K562 (cell line): Measurements from ENCODE around the gene TMEM242. TPM values are rescaled to one million over a fixed set of nuclear protein-coding genes. Genes with fewer than 3 reads are reported as not detected.
A peak's percentile ranks its signal among the peaks of the same experiment; 100 is the strongest.

Experiments used
- BRD9 ChIP-seq: fragments of 450-650 bp; IDR thresholded peaks from 2 replicates; pipeline ENCODE4 v1.6.1; 2018; ENCODE audit warnings: low read depth; ENCODE audit not compliant: partially characterized antibody
- CCNT2 ChIP-seq: IDR thresholded peaks from 2 replicates; pipeline ENCODE4 v1.6.1; 2011; ENCODE audit warnings: borderline replicate concordance, low read depth, mild to moderate bottlenecking, moderate library complexity, mixed read lengths, low read length; ENCODE audit not compliant: insufficient read length; ENCODE audit errors: extremely low read depth
- COPS2 ChIP-seq: fragments of 450-650 bp; conservative IDR thresholded peaks from 2 replicates; pipeline ENCODE4 v1.6.1; 2016; ENCODE audit warnings: mild to moderate bottlenecking, moderate library complexity
- EP300 ChIP-seq: IDR thresholded peaks from 2 replicates; pipeline ENCODE4 v1.6.1; 2012; ENCODE audit warnings: low read length, improper control_type of control experiment
- HNRNPK ChIP-seq: fragments of 200-400 bp; formaldehyde crosslinking; IDR thresholded peaks from one replicate; pipeline ENCODE4 v1.6.1; 2018; ENCODE audit warnings: mild to moderate bottlenecking, low read depth, low read length; ENCODE audit not compliant: poor library complexity, severe bottlenecking
- KHSRP ChIP-seq: fragments of 450-650 bp; IDR thresholded peaks from 2 replicates; pipeline ENCODE4 v1.6.1; 2017
- MAX ChIP-seq: sonication (generic); formaldehyde crosslinking; IDR thresholded peaks from 2 replicates; pipeline ENCODE4 v1.9.0; 2022; ENCODE audit warnings: mild to moderate bottlenecking, missing genetic modification reagents
- NFIC ChIP-seq: fragments of 450-650 bp; IDR thresholded peaks from 2 replicates; pipeline ENCODE4 v1.6.1; 2017; ENCODE audit warnings: mild to moderate bottlenecking, inconsistent platforms
- PHF21A ChIP-seq: fragments of 450-650 bp; IDR thresholded peaks from 2 replicates; pipeline ENCODE4 v1.6.1; 2017; ENCODE audit warnings: low read depth, borderline replicate concordance
- PHF8 ChIP-seq: fragments of 200-600 bp; sonication (generic); IDR thresholded peaks from 2 replicates; pipeline ENCODE4 v1.6.1; 2012; ENCODE audit warnings: mixed run types, mild to moderate bottlenecking, inconsistent platforms, low read length, moderate library complexity, borderline replicate concordance
- POLR2A ChIP-seq: fragments of 450-650 bp; conservative IDR thresholded peaks from 2 replicates; pipeline ENCODE4 v1.6.1; 2016
- RBM17 ChIP-seq: fragments of 200-400 bp; formaldehyde crosslinking; IDR thresholded peaks from 2 replicates; pipeline ENCODE4 v1.6.1; 2017; ENCODE audit warnings: low read depth, mild to moderate bottlenecking, low read length, borderline replicate concordance
- RFX1 ChIP-seq: fragments of 450-650 bp; IDR thresholded peaks from 2 replicates; pipeline ENCODE4 v1.6.1; 2016; ENCODE audit warnings: mild to moderate bottlenecking, moderate library complexity
- SRSF1 ChIP-seq: fragments of 200-400 bp; formaldehyde crosslinking; IDR thresholded peaks from 2 replicates; pipeline ENCODE4 v1.6.1; 2017; ENCODE audit warnings: mild to moderate bottlenecking, low read depth, low read length, moderate library complexity
- TFAP4 ChIP-seq: sonication (generic); formaldehyde crosslinking; IDR thresholded peaks from 2 replicates; pipeline ENCODE4 v1.8.0; 2022; ENCODE audit warnings: missing genetic modification reagents, mild to moderate bottlenecking, moderate library complexity, borderline replicate concordance
- XRCC4 ChIP-seq: IDR thresholded peaks from one replicate; pipeline ENCODE4 v1.6.1; 2011; ENCODE audit not compliant: insufficient read depth, insufficient read length; ENCODE audit errors: extremely low read depth
- YY1 ChIP-seq, 3 experiments: IDR thresholded peaks; 2 replicates each; pipeline ENCODE4 v1.6.1; 2011; ENCODE audit warnings: low read length in 2 of 3, mild to moderate bottlenecking in 2 of 3, moderate library complexity in 2 of 3, borderline replicate concordance in 1 of 3, control low read depth in 1 of 3, low read depth in 1 of 3; ENCODE audit not compliant: insufficient read depth in 3 of 3, insufficient replicate concordance in 2 of 3, control insufficient read depth in 1 of 3, insufficient read length in 1 of 3; ENCODE audit errors: extremely low read depth in 1 of 3
- ZNF280A ChIP-seq: fragments of 450-650 bp; IDR thresholded peaks from 2 replicates; pipeline ENCODE4 v1.6.1; 2018; ENCODE audit warnings: mild to moderate bottlenecking, low read depth; ENCODE audit not compliant: partially characterized antibody
- polyA plus RNA-seq, 8 experiments: library from polyadenylated mRNA; depleted of rRNA in 4 of 8; stranded (reverse) in 5 of 8; unstranded in 3 of 8; fragments of >200 nt; fragmentation: Nextera tagmentation in 2 of 8; fragmentation: Illumina TruSeq in 1 of 8; extraction: Ambion mirVana in 2 of 8; extraction: Trizol in 1 of 8; gene quantifications; 2 replicates each; pipeline versions ENCODE4 v1.2.1 to v1.2.3, GENCODE V29; 2011 to 2014; ENCODE audit warnings: inconsistent platforms in 1 of 8, missing spikeins in 1 of 8
- total RNA-seq, 7 experiments: library from RNA; depleted of rRNA in 6 of 7; stranded (reverse); fragments of >200 nt in 6 of 7; fragmentation: Illumina TruSeq in 2 of 7; extraction: Trizol in 2 of 7; gene quantifications; 2 replicates each; pipeline versions ENCODE4 v1.2.1 to v1.2.3, GENCODE V29; 2011 to 2021; ENCODE audit warnings: low replicate concordance in 1 of 7
- TF ChIP-seq, protein P1 (sequence below), 3 experiments: IDR thresholded peaks in 2 of 3; conservative IDR thresholded peaks in 1 of 3; 2 replicates each; pipeline ENCODE4 v1.5.1; 2011 to 2012; ENCODE audit warnings: low read length in 3 of 3, mild to moderate bottlenecking in 3 of 3, control low read depth in 2 of 3, improper control_type of control experiment in 1 of 3, inconsistent platforms in 1 of 3, low read depth in 1 of 3, mixed read lengths in 1 of 3, moderate library complexity in 1 of 3; ENCODE audit not compliant: insufficient read depth in 2 of 3
- TF ChIP-seq, protein P2 (sequence below): fragments of 450-650 bp; formaldehyde crosslinking; IDR thresholded peaks from 2 replicates; pipeline ENCODE4 v1.4.0; 2022; ENCODE audit warnings: missing genetic modification characterization

TMEM242 gene
- total and polyA plus RNA-seq, 9 of the 15 experiments (the other 6 are each of a cell fraction or from before 2014, with no cell fraction given) = 9.5 to 35.3 (median 16.5) TPM

GRCh38 chr6:157316871-157317814 lies 6.2 kb downstream of the TMEM242 start (continued):
- TF ChIP-seq TFAP4 (CRISPR knock-in tag) (no peak), BRD9 (peak; percentile 78), CCNT2 (no peak), POLR2A (0 out of 2 replicates have a peak, but pooled peaks have one; percentile 21), PHF8 (no peak), HNRNPK (no peak), SRSF1 (no peak), XRCC4 (no peak), KHSRP (no peak; the same call in 1 of the 2 replicates), ZNF280A (no peak), MAX (CRISPR knock-in tag) (no peak), NFIC (peak; percentile 99), PHF21A (no peak), YY1 (IDR thresholded peaks at IDR 0.05; ENCODE audit: borderline replicate concordance in 1 of 3, control insufficient read depth in 1 of 3, extremely low read depth in 1 of 3, insufficient read depth in 3 of 3, insufficient read length in 1 of 3, insufficient replicate concordance in 2 of 3, low read depth in 1 of 3, low read length in 2 of 3) (peak in 1 of 3 experiments; percentile 81), RBM17 (no peak), EP300 (peak; percentile 82), COPS2 (no peak), RFX1 (0 out of 2 replicates have a peak, but pooled peaks have one; percentile 8)
- TF ChIP-seq, protein P1, sequence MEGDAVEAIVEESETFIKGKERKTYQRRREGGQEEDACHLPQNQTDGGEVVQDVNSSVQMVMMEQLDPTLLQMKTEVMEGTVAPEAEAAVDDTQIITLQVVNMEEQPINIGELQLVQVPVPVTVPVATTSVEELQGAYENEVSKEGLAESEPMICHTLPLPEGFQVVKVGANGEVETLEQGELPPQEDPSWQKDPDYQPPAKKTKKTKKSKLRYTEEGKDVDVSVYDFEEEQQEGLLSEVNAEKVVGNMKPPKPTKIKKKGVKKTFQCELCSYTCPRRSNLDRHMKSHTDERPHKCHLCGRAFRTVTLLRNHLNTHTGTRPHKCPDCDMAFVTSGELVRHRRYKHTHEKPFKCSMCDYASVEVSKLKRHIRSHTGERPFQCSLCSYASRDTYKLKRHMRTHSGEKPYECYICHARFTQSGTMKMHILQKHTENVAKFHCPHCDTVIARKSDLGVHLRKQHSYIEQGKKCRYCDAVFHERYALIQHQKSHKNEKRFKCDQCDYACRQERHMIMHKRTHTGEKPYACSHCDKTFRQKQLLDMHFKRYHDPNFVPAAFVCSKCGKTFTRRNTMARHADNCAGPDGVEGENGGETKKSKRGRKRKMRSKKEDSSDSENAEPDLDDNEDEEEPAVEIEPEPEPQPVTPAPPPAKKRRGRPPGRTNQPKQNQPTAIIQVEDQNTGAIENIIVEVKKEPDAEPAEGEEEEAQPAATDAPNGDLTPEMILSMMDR (IDR thresholded peaks at IDR 0.05 in 2 of 3, conservative IDR thresholded peaks at IDR 0.05 in 1 of 3; ENCODE audit: insufficient read depth in 2 of 3, low read depth in 1 of 3, low read length in 3 of 3) = peak in 1 of 3 experiments; percentile 13; a peak in 1 of 6 replicates
- TF ChIP-seq, protein P2, sequence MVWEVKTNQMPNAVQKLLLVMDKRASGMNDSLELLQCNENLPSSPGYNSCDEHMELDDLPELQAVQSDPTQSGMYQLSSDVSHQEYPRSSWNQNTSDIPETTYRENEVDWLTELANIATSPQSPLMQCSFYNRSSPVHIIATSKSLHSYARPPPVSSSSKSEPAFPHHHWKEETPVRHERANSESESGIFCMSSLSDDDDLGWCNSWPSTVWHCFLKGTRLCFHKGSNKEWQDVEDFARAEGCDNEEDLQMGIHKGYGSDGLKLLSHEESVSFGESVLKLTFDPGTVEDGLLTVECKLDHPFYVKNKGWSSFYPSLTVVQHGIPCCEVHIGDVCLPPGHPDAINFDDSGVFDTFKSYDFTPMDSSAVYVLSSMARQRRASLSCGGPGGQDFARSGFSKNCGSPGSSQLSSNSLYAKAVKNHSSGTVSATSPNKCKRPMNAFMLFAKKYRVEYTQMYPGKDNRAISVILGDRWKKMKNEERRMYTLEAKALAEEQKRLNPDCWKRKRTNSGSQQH (CRISPR knock-in tag) = peak; percentile 9; the same call in 1 of the 2 replicates
